Endothelial cell of umbilical vein (primary cell): Measurements from ENCODE around the gene CPD. TPM values are rescaled to one million over a fixed set of nuclear protein-coding genes. Genes with fewer than 3 reads are reported as not detected.

Source experiments
- BruUV-seq: library from RNA; stranded (reverse); fragments of 400-500 nt; replicated peaks from 2 replicates; lab custom pipeline; 2021; lab: Mats Ljungman, UMichigan
- CTCF ChIA-PET: fragments of 300-600, 350-600 bp; sonication (Branson Sonifier 250); formaldehyde crosslinking; loops from one replicate; lab custom pipeline; 2021; ENCODE audit warnings: antibody characterized with exemption, inconsistent platforms; lab: Charles Lee
- POLR2A ChIA-PET: fragments of 300-600, 350-600 bp; sonication (Branson Sonifier 250); formaldehyde crosslinking; loops from one replicate; lab custom pipeline; 2021; ENCODE audit warnings: antibody characterized with exemption, inconsistent platforms; lab: Charles Lee
- DNase-seq: peaks from one replicate; pipeline ENCODE4 v3.0.0-alpha.2; 2011; ENCODE audit warnings: low read depth, low spot score
- FAIRE-seq: peaks from 2 replicates; lab custom pipeline; 2011; peaks lifted over from hg19 to GRCh38; lab: Jason Lieb, UNC
- H2AFZ ChIP-seq: 2 replicates; pipeline ENCODE4 v1.6.0; 2012; ENCODE audit warnings: low read depth, low read length, control low read depth, inconsistent platforms
- H3K27ac ChIP-seq: 2 replicates; pipeline ENCODE4 v1.5.1; 2011; ENCODE audit warnings: low read depth, mild to moderate bottlenecking, control low read depth, low read length, moderate library complexity; ENCODE audit not compliant: insufficient read depth
- H3K27me3 ChIP-seq, 2 experiments: 2 replicates each; pipeline versions ENCODE4 v1.6.0 to v1.6.1; 2011; ENCODE audit warnings: low read length in 2 of 2, mixed read lengths in 1 of 2; ENCODE audit not compliant: control insufficient read depth in 2 of 2, insufficient read depth in 2 of 2
- H3K36me3 ChIP-seq, 2 experiments: 2 replicates in 1 of 2; 3 replicates in 1 of 2; pipeline ENCODE4 v1.5.1; 2011; ENCODE audit warnings: low read length in 2 of 2, mild to moderate bottlenecking in 1 of 2, moderate library complexity in 1 of 2; ENCODE audit not compliant: control insufficient read depth in 2 of 2, insufficient read depth in 2 of 2; ENCODE audit errors: extremely low read depth in 1 of 2
- H3K4me1 ChIP-seq: 3 replicates; pipeline ENCODE4 v1.5.1; 2011; ENCODE audit warnings: mild to moderate bottlenecking, low read length; ENCODE audit not compliant: control insufficient read depth, insufficient read depth; ENCODE audit errors: extremely low read depth
- H3K4me2 ChIP-seq: 2 replicates; pipeline ENCODE4 v1.6.1; 2011; ENCODE audit warnings: low read length, control low read depth, mixed read lengths; ENCODE audit not compliant: insufficient read depth
- H3K4me3 ChIP-seq, 3 experiments: fragments of 200-600 bp in 1 of 3; sonication (generic), shearing (Covaris generic) in 1 of 3; replicated peaks in 1 of 3; 2 replicates each; pipeline ENCODE4 v1.5.1; 2011 to 2016; ENCODE audit warnings: control low read depth in 3 of 3, low read length in 3 of 3, mild to moderate bottlenecking in 2 of 3, inconsistent platforms in 1 of 3, low read depth in 1 of 3, moderate library complexity in 1 of 3; ENCODE audit not compliant: insufficient read depth in 1 of 3
- H3K79me2 ChIP-seq: 2 replicates; pipeline ENCODE4 v1.6.0; 2012; ENCODE audit warnings: low read length, inconsistent platforms; ENCODE audit not compliant: control insufficient read depth, insufficient read depth
- H3K9ac ChIP-seq: replicated peaks from 2 replicates; pipeline ENCODE3; 2011; ENCODE audit warnings: low read length, control low read depth; ENCODE audit not compliant: insufficient read depth; ENCODE audit errors: extremely low read depth
- H3K9me1 ChIP-seq: replicated peaks from 3 replicates; pipeline ENCODE4 v1.6.0; 2011; ENCODE audit warnings: mild to moderate bottlenecking, low read length; ENCODE audit not compliant: control insufficient read depth, insufficient read depth; ENCODE audit errors: extremely low read depth
- H3K9me3 ChIP-seq: replicated peaks from 2 replicates; pipeline ENCODE4 v1.5.1; 2012; ENCODE audit warnings: low read length, inconsistent platforms; ENCODE audit not compliant: control insufficient read depth, insufficient read depth
- H4K20me1 ChIP-seq: replicated peaks from 2 replicates; pipeline ENCODE3; 2011; ENCODE audit warnings: mild to moderate bottlenecking, low read length; ENCODE audit not compliant: control insufficient read depth, insufficient read depth; ENCODE audit errors: extremely low read depth
- EZH2 ChIP-seq: IDR thresholded peaks from 2 replicates; pipeline ENCODE4 v1.6.1; 2012; ENCODE audit warnings: borderline replicate concordance, low read depth, mild to moderate bottlenecking, moderate library complexity, low read length, inconsistent platforms; ENCODE audit not compliant: severe bottlenecking
- FOS ChIP-seq: IDR thresholded peaks from 2 replicates; pipeline ENCODE4 v1.6.1; 2011; ENCODE audit warnings: mild to moderate bottlenecking, low read length, moderate library complexity, borderline replicate concordance; ENCODE audit not compliant: insufficient read depth
- GATA2 ChIP-seq: IDR thresholded peaks from 2 replicates; pipeline ENCODE4 v1.7.0; 2011; ENCODE audit warnings: low read depth, mild to moderate bottlenecking, moderate library complexity, mixed read lengths, low read length; ENCODE audit not compliant: insufficient read length, insufficient read depth
- JUN ChIP-seq: IDR thresholded peaks from 2 replicates; pipeline ENCODE4 v1.6.1; 2011; ENCODE audit warnings: borderline replicate concordance, low read depth; ENCODE audit not compliant: insufficient read length, insufficient read depth
- MYC ChIP-seq: IDR thresholded peaks from one replicate; pipeline ENCODE4 v1.6.1; 2011; ENCODE audit warnings: mild to moderate bottlenecking, low read depth, low read length
- POLR2A ChIP-seq: IDR thresholded peaks from 2 replicates; pipeline ENCODE4 v1.6.1; 2012; ENCODE audit warnings: low read depth, mild to moderate bottlenecking, control low read depth, low read length
- POLR2AphosphoS5 ChIP-seq: IDR thresholded peaks from 2 replicates; pipeline ENCODE4 v1.6.1; 2012; ENCODE audit warnings: low read depth, mild to moderate bottlenecking, control low read depth, low read length, moderate library complexity; ENCODE audit not compliant: insufficient read depth
- dilution Hi-C: fragments of 300-500 bp; cut with MboI; formaldehyde crosslinking; loops from one replicate; pipeline ENCODE4 v1.15.0; 2019; ENCODE audit warnings: low sequenced_read_pairs; ENCODE audit not compliant: extremely low pct_ligation_motif_present
- intact Hi-C: fragments of 100-400 bp; cut with micrococcal nuclease; formaldehyde crosslinking; loops from one replicate; pipeline ENCODE4 v1.10.0; 2022
- polyA plus RNA-seq, 4 experiments: library from polyadenylated mRNA; depleted of rRNA in 3 of 4; stranded (reverse) in 3 of 4; unstranded in 1 of 4; fragments of >200 nt; gene quantifications; 2 replicates each; pipeline versions ENCODE4 v1.2.1 to v1.2.3, GENCODE V29; 2011 to 2012; ENCODE audit warnings: missing spikeins in 1 of 4
- total RNA-seq: library from RNA; stranded (reverse); gene quantifications from 2 replicates; pipeline ENCODE4 v1.2.3, GENCODE V29; 2021
- TF ChIP-seq, protein P1 (sequence below): IDR thresholded peaks from 2 replicates; pipeline ENCODE4 v1.6.1; 2011; ENCODE audit not compliant: insufficient read depth, insufficient read length
- TF ChIP-seq, protein P2 (sequence below), 2 donors: IDR thresholded peaks; 1 replicate in 1 of 2; 2 replicates in 1 of 2; pipeline ENCODE4 v1.5.1; 2011; ENCODE audit warnings: low read length in 2 of 2, mild to moderate bottlenecking in 2 of 2, moderate library complexity in 2 of 2, control low read depth in 1 of 2, inconsistent platforms in 1 of 2, low read depth in 1 of 2; ENCODE audit not compliant: insufficient read depth in 1 of 2; ENCODE audit errors: extremely low read depth in 1 of 2

Gene CPD
- total and polyA plus RNA-seq, 2 donors (not counting 3 experiments of a cell fraction or from before 2014, with no cell fraction given), result 18.3 to 63.6 TPM

DNA sequence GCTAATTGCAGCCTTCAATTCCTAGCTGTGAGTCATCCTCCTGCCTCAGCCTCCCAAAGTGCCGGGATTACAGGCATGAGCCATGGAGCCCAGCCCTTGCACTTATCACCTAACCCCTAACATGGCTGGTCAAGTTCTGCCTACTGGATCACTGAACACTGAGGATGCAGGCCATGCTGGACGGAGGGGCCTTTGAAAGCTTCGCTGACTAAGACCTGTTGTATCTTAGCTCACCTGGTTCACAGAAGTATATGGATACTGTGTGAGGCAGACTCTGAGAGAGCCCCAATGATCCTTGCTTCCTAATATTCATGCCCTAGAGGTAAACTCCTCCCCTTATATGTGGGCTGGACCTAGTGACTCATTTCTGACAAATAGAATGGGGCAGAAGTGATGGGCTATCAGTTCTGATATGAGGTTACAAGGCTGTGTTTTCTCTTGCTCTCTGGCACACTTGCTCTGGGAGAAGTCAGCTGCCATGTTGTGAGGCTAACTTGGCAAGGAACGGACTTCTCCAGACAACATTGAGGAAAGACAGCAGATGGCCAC, 33.1 kb upstream of the CPD start:
- intact Hi-C loops (no loop called here), dilution Hi-C loops (no loop called here)
- no peak for TF ChIP-seq GATA2
- TF ChIP-seq, protein P1, sequence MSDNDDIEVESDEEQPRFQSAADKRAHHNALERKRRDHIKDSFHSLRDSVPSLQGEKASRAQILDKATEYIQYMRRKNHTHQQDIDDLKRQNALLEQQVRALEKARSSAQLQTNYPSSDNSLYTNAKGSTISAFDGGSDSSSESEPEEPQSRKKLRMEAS, result no peak
- no peak for TF ChIP-seq MYC
- TF ChIP-seq EZH2, result no peak
- TF ChIP-seq POLR2A, result no peak
- no peak for TF ChIP-seq JUN
- no peak for TF ChIP-seq FOS
- TF ChIP-seq, protein P2, sequence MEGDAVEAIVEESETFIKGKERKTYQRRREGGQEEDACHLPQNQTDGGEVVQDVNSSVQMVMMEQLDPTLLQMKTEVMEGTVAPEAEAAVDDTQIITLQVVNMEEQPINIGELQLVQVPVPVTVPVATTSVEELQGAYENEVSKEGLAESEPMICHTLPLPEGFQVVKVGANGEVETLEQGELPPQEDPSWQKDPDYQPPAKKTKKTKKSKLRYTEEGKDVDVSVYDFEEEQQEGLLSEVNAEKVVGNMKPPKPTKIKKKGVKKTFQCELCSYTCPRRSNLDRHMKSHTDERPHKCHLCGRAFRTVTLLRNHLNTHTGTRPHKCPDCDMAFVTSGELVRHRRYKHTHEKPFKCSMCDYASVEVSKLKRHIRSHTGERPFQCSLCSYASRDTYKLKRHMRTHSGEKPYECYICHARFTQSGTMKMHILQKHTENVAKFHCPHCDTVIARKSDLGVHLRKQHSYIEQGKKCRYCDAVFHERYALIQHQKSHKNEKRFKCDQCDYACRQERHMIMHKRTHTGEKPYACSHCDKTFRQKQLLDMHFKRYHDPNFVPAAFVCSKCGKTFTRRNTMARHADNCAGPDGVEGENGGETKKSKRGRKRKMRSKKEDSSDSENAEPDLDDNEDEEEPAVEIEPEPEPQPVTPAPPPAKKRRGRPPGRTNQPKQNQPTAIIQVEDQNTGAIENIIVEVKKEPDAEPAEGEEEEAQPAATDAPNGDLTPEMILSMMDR (IDR thresholded peaks at IDR 0.05; ENCODE audit: extremely low read depth in 1 of 2, insufficient read depth in 1 of 2, low read depth in 1 of 2, low read length in 2 of 2), result no peak
- no peak for TF ChIP-seq POLR2AphosphoS5
- no peak overlapping the region for H3K4me3 ChIP-seq
- H3K27me3 ChIP-seq, result no peaks in the 10 kb centered on the region
- no TSS peak for BruUV-seq
- POLR2A ChIA-PET, result no interaction called here
- DNase-seq (no peak), FAIRE-seq (no peak)
- H3K27ac ChIP-seq, result no peak overlapping the region
- no peaks in the 10 kb centered on the region for H3K79me2 ChIP-seq
- no peak overlapping the region for H3K4me2 ChIP-seq
- no peaks in the 10 kb centered on the region for H3K36me3 ChIP-seq
- H3K4me1 ChIP-seq, result peaks cover 17% of the 10 kb centered on the region
- H2AFZ ChIP-seq, result no peak overlapping the region
- H3K9me3 ChIP-seq, result no peaks in the 10 kb centered on the region
- H3K9me1 ChIP-seq, result no peaks in the 10 kb centered on the region
- H3K9ac ChIP-seq, result no peak overlapping the region
- no peaks in the 10 kb centered on the region for H4K20me1 ChIP-seq
- CTCF ChIA-PET, result interaction anchor here (1.0 to 1.7 kb wide), 4 partner anchors 9 to 241 kb away, joined by 3 to 5 read pairs (median 4); partner anchors contain the start of gene GOSR1
